H1 (cell line): ENCODE data around the gene RIN1.

ENCODE experiments used
- CHD2 ChIP-seq: IDR thresholded peaks from 2 replicates; pipeline ENCODE4 v1.6.1; 2012; ENCODE audit warnings: low read length, improper control_type of control experiment
- EZH2 ChIP-seq: fragments of 200-600 bp; sonication (generic); IDR thresholded peaks from 2 replicates; pipeline ENCODE4 v1.7.1; 2012; ENCODE audit warnings: low read depth, mild to moderate bottlenecking, moderate library complexity, low read length, inconsistent platforms; ENCODE audit not compliant: severe bottlenecking
- RBBP5 ChIP-seq: IDR thresholded peaks from 2 replicates; pipeline ENCODE4 v1.7.1; 2012; ENCODE audit warnings: low read depth, mild to moderate bottlenecking, inconsistent platforms, low read length, moderate library complexity, borderline replicate concordance
- SIN3A ChIP-seq, 2 experiments: IDR thresholded peaks in 1 of 2; conservative IDR thresholded peaks in 1 of 2; 2 replicates each; pipeline ENCODE4 v1.6.1; 2011 to 2012; ENCODE audit warnings: low read length in 2 of 2, improper control_type of control experiment in 1 of 2, low read depth in 1 of 2, mild to moderate bottlenecking in 1 of 2
- TF ChIP-seq, protein P1 (sequence below), 3 experiments: IDR thresholded peaks; 1 replicate in 2 of 3; 2 replicates in 1 of 3; pipeline versions ENCODE4 v1.5.1 to v1.6.1; 2011; ENCODE audit warnings: low read length in 3 of 3, mild to moderate bottlenecking in 3 of 3, inconsistent platforms in 2 of 3, low read depth in 1 of 3, moderate library complexity in 1 of 3; ENCODE audit not compliant: insufficient read depth in 1 of 3; ENCODE audit errors: control extremely low read depth in 1 of 3

DNA sequence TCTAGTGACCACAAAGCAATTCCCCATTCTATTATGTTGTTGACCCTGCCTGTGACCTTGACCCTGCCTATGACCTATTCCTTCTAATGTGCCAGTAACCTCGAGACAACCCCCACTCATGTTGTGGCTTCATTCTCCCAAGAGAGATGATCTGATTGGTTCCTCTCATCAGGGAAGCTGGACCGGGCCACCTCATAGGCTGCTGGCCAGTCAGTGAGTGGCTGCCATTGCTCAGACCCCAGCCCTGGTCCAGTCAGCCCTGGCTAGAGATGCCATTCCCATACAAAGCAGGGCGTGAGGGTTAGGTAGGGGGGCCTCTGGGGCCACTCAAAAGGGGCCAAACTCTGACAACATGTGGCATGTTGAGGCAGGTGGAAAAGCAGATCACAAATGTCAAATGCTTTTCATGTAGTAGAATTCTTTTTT is 23.4 kb upstream of the RIN1 start:
- TF ChIP-seq RBBP5 (no peak), CHD2 (no peak), EZH2 (no peak), SIN3A (conservative IDR thresholded peaks at IDR 0.05 in 1 of 2, IDR thresholded peaks at IDR 0.05 in 1 of 2; ENCODE audit: low read depth in 1 of 2, low read length in 2 of 2) (no peak)
- TF ChIP-seq, protein P1, sequence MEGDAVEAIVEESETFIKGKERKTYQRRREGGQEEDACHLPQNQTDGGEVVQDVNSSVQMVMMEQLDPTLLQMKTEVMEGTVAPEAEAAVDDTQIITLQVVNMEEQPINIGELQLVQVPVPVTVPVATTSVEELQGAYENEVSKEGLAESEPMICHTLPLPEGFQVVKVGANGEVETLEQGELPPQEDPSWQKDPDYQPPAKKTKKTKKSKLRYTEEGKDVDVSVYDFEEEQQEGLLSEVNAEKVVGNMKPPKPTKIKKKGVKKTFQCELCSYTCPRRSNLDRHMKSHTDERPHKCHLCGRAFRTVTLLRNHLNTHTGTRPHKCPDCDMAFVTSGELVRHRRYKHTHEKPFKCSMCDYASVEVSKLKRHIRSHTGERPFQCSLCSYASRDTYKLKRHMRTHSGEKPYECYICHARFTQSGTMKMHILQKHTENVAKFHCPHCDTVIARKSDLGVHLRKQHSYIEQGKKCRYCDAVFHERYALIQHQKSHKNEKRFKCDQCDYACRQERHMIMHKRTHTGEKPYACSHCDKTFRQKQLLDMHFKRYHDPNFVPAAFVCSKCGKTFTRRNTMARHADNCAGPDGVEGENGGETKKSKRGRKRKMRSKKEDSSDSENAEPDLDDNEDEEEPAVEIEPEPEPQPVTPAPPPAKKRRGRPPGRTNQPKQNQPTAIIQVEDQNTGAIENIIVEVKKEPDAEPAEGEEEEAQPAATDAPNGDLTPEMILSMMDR (IDR thresholded peaks at IDR 0.05; ENCODE audit: control extremely low read depth in 1 of 3, insufficient read depth in 1 of 3, low read depth in 1 of 3, low read length in 3 of 3): no peak
